ENCODE data around the gene IGSF10. TPM values are rescaled to one million over a fixed set of nuclear protein-coding genes. Genes with fewer than 3 reads are reported as not detected.

Gene IGSF10, protein sequence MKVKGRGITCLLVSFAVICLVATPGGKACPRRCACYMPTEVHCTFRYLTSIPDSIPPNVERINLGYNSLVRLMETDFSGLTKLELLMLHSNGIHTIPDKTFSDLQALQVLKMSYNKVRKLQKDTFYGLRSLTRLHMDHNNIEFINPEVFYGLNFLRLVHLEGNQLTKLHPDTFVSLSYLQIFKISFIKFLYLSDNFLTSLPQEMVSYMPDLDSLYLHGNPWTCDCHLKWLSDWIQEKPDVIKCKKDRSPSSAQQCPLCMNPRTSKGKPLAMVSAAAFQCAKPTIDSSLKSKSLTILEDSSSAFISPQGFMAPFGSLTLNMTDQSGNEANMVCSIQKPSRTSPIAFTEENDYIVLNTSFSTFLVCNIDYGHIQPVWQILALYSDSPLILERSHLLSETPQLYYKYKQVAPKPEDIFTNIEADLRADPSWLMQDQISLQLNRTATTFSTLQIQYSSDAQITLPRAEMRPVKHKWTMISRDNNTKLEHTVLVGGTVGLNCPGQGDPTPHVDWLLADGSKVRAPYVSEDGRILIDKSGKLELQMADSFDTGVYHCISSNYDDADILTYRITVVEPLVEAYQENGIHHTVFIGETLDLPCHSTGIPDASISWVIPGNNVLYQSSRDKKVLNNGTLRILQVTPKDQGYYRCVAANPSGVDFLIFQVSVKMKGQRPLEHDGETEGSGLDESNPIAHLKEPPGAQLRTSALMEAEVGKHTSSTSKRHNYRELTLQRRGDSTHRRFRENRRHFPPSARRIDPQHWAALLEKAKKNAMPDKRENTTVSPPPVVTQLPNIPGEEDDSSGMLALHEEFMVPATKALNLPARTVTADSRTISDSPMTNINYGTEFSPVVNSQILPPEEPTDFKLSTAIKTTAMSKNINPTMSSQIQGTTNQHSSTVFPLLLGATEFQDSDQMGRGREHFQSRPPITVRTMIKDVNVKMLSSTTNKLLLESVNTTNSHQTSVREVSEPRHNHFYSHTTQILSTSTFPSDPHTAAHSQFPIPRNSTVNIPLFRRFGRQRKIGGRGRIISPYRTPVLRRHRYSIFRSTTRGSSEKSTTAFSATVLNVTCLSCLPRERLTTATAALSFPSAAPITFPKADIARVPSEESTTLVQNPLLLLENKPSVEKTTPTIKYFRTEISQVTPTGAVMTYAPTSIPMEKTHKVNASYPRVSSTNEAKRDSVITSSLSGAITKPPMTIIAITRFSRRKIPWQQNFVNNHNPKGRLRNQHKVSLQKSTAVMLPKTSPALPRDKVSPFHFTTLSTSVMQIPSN (N-terminal part only)
- not detected in 2 replicates for total RNA-seq (2013; cell fraction: nucleolus; rRNA removed)
- under 0.01 TPM in 1 of 2 replicates, not detected in the other for total RNA-seq (2014; rRNA removed)
- total RNA-seq (2014; rRNA removed; fragmentation: Illumina TruSeq; extraction: Trizol): 0.18 TPM in 1 of 2 replicates, not detected in the other
- 0.03 and 0.05 TPM in 2 replicates for total RNA-seq (2021)
- polyA plus RNA-seq (2011; ENCODE audit: low read depth): not detected
- 0.03 and 0.04 TPM in 2 replicates for polyA plus RNA-seq (2011; rRNA removed)
- polyA plus RNA-seq (2011; cell fraction: cytosol; rRNA removed): 0.01 and 0.02 TPM in 2 replicates
- polyA plus RNA-seq (2011; cell fraction: nucleus; rRNA removed): 0.09 and 0.28 TPM in 2 replicates
- 0.04 TPM in 1 of 2 replicates, not detected in the other for polyA plus RNA-seq (2012)
- 0.01 and 0.08 TPM in 2 replicates for polyA plus RNA-seq (2014; fragmentation: Illumina TruSeq; extraction: Trizol)
- under 1 TPM; under 0.01 to 0.02 TPM for polyA plus RNA-seq (2014; fragmentation: Nextera tagmentation; extraction: Ambion mirVana)
- 0.04 TPM in 1 of 2 replicates, not detected in the other for polyA plus RNA-seq (2014; rRNA removed)
- polyA plus RNA-seq (2016; fragmentation: Nextera tagmentation; extraction: Ambion mirVana): not detected
- under 0.01 TPM in 1 of 2 replicates, not detected in the other for polyA minus RNA-seq (2011; rRNA and poly(A)+ RNA removed)
- polyA minus RNA-seq (2011; cell fraction: cytosol; rRNA and poly(A)+ RNA removed): not detected in 2 replicates
- polyA minus RNA-seq (2011; cell fraction: nucleus; rRNA and poly(A)+ RNA removed): under 0.01 TPM in 1 of 2 replicates, not detected in the other
- percentile 4 among the genes with signal in this experiment for Bru-seq, nascent RNA
- BruChase-seq, experiment 1, labeled RNA remaining after a 6-hour chase: not detected
- BruChase-seq, experiment 2, labeled RNA remaining after a 2-hour chase: percentile 4 among the genes with signal in this experiment
- long read RNA-seq, experiment 1: 0 reads
- long read RNA-seq, experiment 2: 0 reads

DNA sequence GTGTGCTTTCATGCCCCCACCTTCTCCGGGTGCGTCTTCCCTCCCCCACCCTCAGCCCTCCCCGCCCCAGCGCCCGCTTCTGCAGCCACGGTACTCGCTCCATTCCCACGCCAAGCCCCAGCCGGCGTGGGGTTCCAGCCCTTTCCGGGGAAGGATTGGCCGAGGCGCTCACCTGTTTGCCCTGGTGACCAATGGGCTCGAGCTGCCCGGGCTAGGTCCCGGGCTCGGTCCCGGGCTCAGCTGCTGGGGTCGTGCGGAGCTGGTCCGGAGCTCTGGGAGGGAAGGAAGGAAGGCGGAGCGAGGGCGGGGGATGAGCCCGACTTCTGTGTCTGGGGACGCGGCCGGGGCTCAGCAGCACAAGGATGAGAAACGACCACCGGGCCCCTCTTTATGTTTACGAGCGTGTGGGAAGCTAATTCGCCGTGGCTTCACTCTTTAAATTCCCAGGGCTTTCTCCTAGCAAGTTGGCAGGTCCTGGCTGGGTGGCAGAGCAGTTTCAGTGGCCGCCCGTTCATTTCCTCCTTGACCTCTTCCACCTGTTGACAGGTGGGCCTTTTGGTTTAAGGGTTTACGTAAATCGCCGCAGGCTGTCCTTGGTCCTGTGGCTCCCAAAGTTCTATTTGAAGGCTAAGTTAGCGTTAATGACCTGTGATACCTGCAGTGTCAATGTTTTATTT, at the start of gene IGSF10:
IGSF10 (minus strand) TSS at position 288 of the 677 bp plus-strand sequence. CDS start 2,352 bp downstream, outside the sequence.
- Histone ChIP-seq H3K9ac (ENCODE audit: control insufficient read depth, insufficient read depth, low read length) (no peak within 1 kb of the TSS), H3K27ac (ENCODE audit: control insufficient read depth, insufficient read depth) (no peak within 1 kb of the TSS), H3K79me2 (ENCODE audit: control insufficient read depth, insufficient read depth, low read length) (no peaks in the 10 kb centered on the region), H3K9me3 (replicated peaks; ENCODE audit: control insufficient read depth, insufficient read depth, low read length) (no peaks in the 10 kb centered on the region), H3K4me2 (ENCODE audit: control insufficient read depth, insufficient read depth) (no peak within 1 kb of the TSS), H4K20me1 (ENCODE audit: control insufficient read depth, insufficient read depth) (no peaks in the 10 kb centered on the region), H3K4me1 (ENCODE audit: control insufficient read depth, insufficient read depth, low read length) (no peaks in the 10 kb centered on the region), H3K4me3 (no peak within 1 kb of the TSS), H2AFZ (ENCODE audit: control insufficient read depth, low read depth, low read length) (no peak within 1 kb of the TSS), H3K27me3 (replicated peaks in 1 of 2; ENCODE audit: control insufficient read depth in 2 of 2, insufficient read depth in 2 of 2, low read length in 1 of 2) (peaks cover 3% of the 10 kb centered on the region in 2 experiments), H3K36me3 (ENCODE audit: control insufficient read depth in 2 of 2, insufficient read depth in 2 of 2, low read length in 1 of 2) (no peaks in the 10 kb centered on the region)
- CTCF ChIA-PET: no interaction called here
- intact Hi-C loops (cut with micrococcal nuclease; ENCODE audit: unreplicated experiment) (loop anchor here (10.0 kb wide), 1 partner anchor 194 kb away; no protein-coding TSS in a partner anchor), in situ Hi-C loops (cut with MboI) (no loop called here)
- SMC1A ChIA-PET (ENCODE audit: uncharacterized antibody, unreplicated experiment): no interaction called here
- POLR2A ChIA-PET: no interaction called here
- WGBS (ENCODE audit: insufficient coverage, insufficient replicate concordance, low lambda C conversion rate, missing lambda C conversion rate): 49% methylated on average over 27 of the region's 40 CpGs
- ATAC-seq (no peak), DNase-seq (ENCODE audit: low read depth, low spot score) (no peak), FAIRE-seq (no peak)
- BruUV-seq (replicated peaks): no TSS peak
- RAD21 ChIA-PET (ENCODE audit: unreplicated experiment): interaction anchor here (1.1 kb wide), 1 partner anchor 8 kb away, joined by 3 read pairs; no protein-coding TSS in a partner anchor
- TF ChIP-seq, protein P1, sequence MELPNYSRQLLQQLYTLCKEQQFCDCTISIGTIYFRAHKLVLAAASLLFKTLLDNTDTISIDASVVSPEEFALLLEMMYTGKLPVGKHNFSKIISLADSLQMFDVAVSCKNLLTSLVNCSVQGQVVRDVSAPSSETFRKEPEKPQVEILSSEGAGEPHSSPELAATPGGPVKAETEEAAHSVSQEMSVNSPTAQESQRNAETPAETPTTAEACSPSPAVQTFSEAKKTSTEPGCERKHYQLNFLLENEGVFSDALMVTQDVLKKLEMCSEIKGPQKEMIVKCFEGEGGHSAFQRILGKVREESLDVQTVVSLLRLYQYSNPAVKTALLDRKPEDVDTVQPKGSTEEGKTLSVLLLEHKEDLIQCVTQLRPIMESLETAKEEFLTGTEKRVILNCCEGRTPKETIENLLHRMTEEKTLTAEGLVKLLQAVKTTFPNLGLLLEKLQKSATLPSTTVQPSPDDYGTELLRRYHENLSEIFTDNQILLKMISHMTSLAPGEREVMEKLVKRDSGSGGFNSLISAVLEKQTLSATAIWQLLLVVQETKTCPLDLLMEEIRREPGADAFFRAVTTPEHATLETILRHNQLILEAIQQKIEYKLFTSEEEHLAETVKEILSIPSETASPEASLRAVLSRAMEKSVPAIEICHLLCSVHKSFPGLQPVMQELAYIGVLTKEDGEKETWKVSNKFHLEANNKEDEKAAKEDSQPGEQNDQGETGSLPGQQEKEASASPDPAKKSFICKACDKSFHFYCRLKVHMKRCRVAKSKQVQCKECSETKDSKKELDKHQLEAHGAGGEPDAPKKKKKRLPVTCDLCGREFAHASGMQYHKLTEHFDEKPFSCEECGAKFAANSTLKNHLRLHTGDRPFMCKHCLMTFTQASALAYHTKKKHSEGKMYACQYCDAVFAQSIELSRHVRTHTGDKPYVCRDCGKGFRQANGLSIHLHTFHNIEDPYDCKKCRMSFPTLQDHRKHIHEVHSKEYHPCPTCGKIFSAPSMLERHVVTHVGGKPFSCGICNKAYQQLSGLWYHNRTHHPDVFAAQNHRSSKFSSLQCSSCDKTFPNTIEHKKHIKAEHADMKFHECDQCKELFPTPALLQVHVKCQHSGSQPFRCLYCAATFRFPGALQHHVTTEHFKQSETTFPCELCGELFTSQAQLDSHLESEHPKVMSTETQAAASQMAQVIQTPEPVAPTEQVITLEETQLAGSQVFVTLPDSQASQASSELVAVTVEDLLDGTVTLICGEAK (IDR thresholded peaks at IDR 0.05; ENCODE audit: borderline replicate concordance): no peak
- TF ChIP-seq, protein P2, sequence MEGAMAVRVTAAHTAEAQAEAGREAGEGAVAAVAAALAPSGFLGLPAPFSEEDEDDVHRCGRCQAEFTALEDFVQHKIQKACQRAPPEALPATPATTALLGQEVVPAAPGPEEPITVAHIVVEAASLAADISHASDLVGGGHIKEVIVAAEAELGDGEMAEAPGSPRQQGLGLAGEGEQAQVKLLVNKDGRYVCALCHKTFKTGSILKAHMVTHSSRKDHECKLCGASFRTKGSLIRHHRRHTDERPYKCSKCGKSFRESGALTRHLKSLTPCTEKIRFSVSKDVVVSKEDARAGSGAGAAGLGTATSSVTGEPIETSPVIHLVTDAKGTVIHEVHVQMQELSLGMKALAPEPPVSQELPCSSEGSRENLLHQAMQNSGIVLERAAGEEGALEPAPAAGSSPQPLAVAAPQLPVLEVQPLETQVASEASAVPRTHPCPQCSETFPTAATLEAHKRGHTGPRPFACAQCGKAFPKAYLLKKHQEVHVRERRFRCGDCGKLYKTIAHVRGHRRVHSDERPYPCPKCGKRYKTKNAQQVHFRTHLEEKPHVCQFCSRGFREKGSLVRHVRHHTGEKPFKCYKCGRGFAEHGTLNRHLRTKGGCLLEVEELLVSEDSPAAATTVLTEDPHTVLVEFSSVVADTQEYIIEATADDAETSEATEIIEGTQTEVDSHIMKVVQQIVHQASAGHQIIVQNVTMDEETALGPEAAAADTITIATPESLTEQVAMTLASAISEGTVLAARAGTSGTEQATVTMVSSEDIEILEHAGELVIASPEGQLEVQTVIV (IDR thresholded peaks at IDR 0.05; ENCODE audit: borderline replicate concordance, partially characterized antibody): no peak
- TF ChIP-seq, protein P3, sequence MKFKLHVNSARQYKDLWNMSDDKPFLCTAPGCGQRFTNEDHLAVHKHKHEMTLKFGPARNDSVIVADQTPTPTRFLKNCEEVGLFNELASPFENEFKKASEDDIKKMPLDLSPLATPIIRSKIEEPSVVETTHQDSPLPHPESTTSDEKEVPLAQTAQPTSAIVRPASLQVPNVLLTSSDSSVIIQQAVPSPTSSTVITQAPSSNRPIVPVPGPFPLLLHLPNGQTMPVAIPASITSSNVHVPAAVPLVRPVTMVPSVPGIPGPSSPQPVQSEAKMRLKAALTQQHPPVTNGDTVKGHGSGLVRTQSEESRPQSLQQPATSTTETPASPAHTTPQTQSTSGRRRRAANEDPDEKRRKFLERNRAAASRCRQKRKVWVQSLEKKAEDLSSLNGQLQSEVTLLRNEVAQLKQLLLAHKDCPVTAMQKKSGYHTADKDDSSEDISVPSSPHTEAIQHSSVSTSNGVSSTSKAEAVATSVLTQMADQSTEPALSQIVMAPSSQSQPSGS (IDR thresholded peaks at IDR 0.05; ENCODE audit: low read length): no peak
- TF ChIP-seq FOXM1 (IDR thresholded peaks at IDR 0.05; ENCODE audit: low read depth, low read length) (no peak), RELA (IDR thresholded peaks at IDR 0.05; ENCODE audit: borderline replicate concordance, partially characterized antibody) (no peak), RUNX3 (IDR thresholded peaks at IDR 0.05; ENCODE audit: low read length) (no peak)
